ENCODE measurements around the gene TXNRD2.

- no peak for TF ChIP-seq POLR2A (IDR thresholded peaks at IDR 0.05; ENCODE audit: low read depth, low read length)
- TF ChIP-seq CTCF (conservative IDR thresholded peaks at IDR 0.05; ENCODE audit: low read depth, low read length) = no peak
- TF ChIP-seq MXI1 (IDR thresholded peaks at IDR 0.05; ENCODE audit: borderline replicate concordance, low read depth, low read length) = no peak
- no peak for TF ChIP-seq CEBPB (IDR thresholded peaks at IDR 0.05; ENCODE audit: low read depth, low read length)
- no peak for TF ChIP-seq BHLHE40 (IDR thresholded peaks at IDR 0.05; ENCODE audit: low read depth, low read length)
- TF ChIP-seq RCOR1 (IDR thresholded peaks at IDR 0.05; ENCODE audit: insufficient replicate concordance, low read length) = no peak
- no peak for TF ChIP-seq FOS (IDR thresholded peaks at IDR 0.05; ENCODE audit: low read depth, low read length)
Measured at GRCh38 chr22:19890502-19891316, 50.9 kb downstream of the TXNRD2 start.

Measured in IMR-90 (cell line).